ENCODE measurements around the gene SEC14L5.
"Not testable (repeated sequence)": the region's sequence is repeated elsewhere in the genome, so short reads cannot be mapped to it uniquely, and the experiment has no call there.

Gene SEC14L5

DNA sequence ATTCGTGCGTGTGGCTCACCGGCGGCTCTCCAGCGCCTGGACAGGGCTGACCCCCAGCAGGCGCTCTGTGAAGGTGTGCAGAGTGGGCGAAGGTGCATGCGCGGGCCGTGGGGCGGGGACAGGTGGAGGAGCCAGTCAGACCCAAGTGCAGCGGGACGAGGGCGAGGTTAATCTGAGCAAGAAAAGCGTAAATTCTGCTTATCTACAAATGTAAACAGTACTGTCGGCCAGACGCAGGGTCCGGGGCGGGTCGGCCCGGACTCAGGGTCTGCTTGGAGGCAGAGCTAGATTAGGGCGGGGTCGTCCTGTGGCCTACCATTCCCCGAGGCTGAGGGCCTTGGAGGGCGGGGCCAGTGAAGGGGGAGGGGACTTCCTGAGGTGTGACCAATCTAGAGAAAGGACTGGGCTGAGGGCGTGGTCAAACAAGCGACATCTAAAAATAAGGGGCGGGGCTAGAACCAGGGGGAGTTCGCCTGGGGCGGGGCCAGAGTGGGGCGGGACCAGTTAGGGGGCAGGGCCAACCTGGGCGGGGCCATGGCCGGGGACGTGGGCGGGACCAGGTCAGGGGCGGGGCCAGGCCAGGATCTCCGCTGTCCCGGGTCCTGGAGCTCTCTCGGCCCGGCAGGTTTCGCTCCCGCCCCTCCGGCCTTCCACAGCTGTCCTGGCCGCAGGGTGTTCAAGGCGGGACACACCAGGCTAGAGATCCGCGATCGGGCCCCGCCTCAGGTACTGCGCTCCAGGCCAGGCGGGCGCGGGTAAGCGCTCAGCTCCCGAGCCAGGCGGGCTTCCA lies at the start of gene SEC14L5:
SEC14L5 (plus strand) TSS at position 611 of the 790 bp plus-strand sequence. CDS start 994 bp downstream, outside the sequence.
- DNase-seq: peak; percentile 100

GRCh38 chr16:4908854-4909401 lies 49.2 kb upstream of the SEC14L5 start:
- no peak for DNase-seq

DNA sequence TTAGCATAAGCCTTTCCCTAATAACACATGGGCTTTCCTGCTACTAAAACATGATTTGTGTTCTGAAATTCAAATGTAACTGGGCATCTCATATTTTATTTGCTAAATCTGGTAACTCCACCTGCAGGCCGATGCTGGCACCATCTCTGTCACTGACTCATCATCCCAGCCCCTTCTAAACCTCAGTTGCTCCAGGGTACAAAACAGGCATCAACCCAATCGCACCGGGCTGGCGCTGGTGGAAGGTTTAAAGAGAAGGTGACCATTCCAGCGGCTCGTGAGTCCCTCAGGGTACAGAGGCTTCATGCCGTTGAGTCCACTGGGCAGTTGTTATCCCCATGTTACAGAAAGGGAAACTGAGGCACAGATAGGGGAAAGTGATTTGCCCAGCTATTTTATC lies 48.3 kb upstream of the SEC14L5 start:
- no peak for DNase-seq

- DNase-seq: no peak
Measured at GRCh38 chr16:4910828-4911227, 47.3 kb upstream of the SEC14L5 start.

GRCh38 chr16:4911970-4912386 lies 46.2 kb upstream of the SEC14L5 start:
- DNase-seq: no peak

GRCh38 chr16:4913130-4913773 lies 44.9 kb upstream of the SEC14L5 start:
- DNase-seq: no peak

- DNase-seq: no peak
Measured at GRCh38 chr16:4913774-4914525, 44.2 kb upstream of the SEC14L5 start.

GRCh38 chr16:4914528-4915225 lies 43.5 kb upstream of the SEC14L5 start:
- no peak for DNase-seq

DNA sequence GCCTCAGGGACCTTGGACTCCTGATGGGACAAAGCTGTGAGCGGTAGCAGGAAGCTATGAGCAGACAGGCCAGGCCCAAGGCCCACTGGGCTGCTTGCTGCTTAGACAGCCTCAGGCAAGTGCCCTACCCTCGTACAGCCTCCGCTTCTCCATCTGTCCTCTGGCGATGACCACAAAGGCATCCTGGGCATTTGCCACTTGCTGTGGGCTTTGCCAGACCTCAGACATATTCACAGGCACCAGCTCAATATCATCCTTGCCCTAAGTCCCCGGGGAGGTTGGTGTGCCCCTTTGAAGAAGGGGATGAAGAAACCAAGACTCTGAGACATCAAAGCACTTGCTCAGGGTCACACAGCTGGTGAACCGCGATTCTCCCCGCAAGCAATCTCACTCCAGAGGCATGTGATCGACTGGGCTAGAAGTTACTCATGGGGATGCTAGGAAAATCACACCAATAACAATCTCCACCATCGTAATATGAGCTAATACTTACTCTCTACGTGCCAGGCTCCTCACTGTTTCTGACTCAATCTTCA lies 42.8 kb upstream of the SEC14L5 start:
- no peak for DNase-seq

DNA sequence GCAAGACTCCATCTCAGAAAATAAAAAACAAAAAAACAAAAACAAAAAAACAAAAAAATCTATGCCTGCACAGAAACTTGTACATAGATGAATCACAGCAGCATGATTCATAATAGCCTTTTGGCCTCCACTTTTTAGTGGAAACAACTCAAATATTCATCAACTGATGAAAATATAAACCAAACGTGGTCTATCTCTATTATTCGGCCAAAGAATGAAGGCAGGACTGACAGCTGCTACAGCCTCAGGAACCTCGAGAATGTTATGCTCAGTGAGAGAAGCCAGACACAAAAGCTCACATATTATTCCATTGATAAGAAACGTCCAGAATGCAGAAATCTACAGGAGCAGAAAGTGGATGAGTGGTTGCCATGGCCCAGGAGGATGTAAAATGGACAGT lies 41.0 kb upstream of the SEC14L5 start:
- DNase-seq: no peak

DNA sequence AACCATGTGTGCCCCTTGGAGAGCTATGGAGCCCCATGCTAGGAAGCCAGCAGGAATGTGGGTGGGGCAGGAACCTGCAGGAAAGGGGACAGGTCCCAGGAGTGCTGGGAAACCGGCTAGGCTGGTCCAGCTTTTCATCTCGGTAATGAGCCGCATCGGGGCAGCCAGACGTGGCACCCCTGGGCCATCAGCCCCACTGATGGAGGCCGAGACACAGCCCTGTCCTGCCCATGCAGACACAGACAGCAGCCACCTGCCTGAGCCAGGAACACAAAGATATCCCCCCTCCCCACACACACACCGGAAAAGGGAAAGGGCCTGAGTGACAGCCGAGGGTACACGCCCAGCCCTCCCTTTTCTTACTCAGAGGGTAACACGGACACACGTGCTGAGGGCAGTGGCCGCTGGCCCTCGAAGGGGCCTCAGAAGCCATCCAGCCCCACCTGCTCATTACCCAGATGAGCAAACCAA lies 39.3 kb upstream of the SEC14L5 start:
- no peak for DNase-seq

DNA sequence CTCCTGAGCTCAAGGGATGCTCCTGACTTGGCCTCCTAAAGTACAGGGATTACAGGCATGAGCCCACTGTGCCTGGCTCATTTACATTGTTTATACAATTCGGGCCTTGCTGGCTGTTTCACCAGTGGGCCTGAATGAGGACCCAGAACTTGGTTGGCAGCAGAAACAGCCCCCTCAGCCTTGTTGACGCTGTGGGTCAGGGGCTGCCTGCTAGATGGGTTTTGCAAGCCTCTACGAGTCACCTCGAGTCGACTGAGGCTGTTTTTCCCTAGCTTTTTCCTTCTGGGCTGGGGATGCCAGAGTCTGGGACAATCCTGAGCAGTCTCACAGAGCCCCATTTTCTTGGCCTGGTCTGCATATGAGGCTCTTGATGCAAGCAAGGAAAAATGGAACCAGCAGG lies 37.3 kb upstream of the SEC14L5 start:
- no peak for DNase-seq

DNA sequence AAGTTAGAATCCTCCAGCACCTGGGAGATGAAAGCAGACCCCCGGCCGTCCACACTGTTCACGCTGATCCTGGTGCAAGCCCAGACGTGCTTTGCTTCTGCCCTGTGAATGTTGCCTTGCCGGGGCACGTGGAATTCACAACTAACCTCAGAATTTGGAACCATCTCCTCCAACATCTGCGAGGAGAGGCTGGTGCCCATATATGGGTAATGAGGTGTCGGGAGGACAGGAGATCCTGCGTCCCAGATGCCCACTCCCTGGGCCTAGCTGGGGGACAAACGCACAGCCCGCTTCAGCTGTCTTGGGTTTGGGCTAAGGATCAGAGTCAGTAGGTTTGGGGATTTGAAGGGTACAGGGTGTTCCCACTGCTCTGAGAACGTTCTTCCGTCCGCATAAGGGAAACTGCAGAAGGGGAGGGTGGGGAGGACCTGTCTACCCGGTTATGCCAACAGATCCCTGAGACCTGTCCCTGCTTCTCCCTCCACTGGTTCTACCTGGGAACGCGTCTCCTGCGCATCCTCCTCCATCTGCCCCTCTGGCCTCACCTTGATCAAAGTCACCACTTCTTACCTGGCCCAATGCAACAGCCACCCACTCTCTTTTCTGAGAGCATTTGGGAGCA lies 35.3 kb upstream of the SEC14L5 start:
- DNase-seq: no peak

DNA sequence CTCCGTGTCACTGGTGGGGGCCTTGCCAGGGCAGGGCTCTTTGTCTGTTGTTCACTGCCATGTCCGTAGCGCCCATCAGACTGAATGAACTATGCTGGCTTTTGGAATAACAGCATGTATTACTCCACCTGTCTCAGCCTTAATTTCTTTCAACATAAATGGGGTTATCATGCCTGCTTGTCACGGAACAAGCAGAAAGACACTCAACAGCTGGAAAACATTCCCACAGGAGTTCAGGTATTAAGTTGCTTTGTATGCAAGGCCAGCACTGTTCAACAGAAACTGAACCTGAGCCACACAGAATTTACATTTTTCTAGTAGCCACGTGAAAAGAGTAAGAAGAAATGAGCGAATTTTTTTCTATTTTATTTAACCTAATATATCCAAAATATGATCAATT lies 34.3 kb upstream of the SEC14L5 start:
- DNase-seq: no peak

DNA sequence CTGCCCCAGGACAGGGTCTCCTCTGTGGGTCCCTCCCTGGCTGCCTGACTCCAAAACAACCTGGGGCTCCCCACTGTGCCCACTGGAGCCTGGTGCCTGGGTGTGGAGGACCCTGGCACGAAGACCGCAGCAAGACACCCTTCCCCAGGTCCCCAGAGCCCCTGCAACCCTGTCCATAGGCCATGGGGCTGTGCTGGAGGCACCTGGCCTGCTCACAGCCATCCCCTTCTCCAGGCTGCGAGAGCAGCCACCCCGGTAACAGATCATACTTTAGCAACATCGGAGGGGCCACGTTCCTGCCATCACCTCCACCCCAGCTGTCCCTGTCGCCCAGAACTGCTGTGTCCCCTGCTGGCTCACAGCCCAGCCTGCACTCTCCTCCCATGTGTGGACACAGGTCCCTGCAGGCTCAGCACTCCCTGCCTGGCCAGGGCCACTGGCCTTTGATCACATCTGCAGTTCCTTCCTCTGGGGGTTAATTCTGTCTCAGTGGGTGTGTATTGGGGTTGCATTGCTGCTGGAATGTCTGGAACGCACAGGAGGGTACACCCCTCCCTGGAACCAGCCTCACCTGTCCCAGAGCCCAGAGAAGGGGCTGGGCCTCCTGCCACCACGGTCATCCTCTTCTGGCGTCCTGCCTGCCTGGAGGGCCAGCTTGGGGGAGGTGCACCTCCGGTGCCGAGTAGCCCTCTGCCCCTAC lies 33.4 kb upstream of the SEC14L5 start:
- no peak for DNase-seq

- DNase-seq: no peak
Measured at GRCh38 chr16:4925293-4925607, 32.9 kb upstream of the SEC14L5 start.

GRCh38 chr16:4925791-4926190 lies 32.3 kb upstream of the SEC14L5 start:
- DNase-seq: no peak

GRCh38 chr16:4926928-4927327 lies 31.2 kb upstream of the SEC14L5 start:
- DNase-seq: no peak

GRCh38 chr16:4927661-4928060 lies 30.5 kb upstream of the SEC14L5 start:
- no peak for DNase-seq

DNA sequence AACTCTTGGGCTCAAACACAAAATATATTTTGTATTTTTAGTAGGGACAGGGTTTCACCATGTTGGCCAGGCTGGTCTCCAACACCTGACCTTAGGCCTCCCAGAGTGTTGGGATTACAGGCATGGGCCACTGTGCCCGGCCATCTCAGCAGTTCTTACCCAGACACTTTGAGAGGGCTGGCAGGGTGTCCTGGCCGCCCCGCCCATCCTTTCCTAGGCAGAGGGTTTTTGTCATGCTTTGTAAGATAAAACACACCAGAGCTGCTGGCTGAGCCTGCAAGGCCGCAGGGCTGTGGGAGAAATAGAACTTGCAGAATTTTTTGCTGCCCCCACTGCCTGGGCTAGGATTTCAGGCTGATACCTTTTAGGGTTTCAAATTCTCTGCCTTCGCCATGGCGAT lies 29.9 kb upstream of the SEC14L5 start:
- no peak for DNase-seq

GRCh38 chr16:4929619-4930018 lies 28.5 kb upstream of the SEC14L5 start:
- not testable (repeated sequence) for DNase-seq
